GM10266 (cell line): ENCODE results near the gene OPA1.

ENCODE experiments used
- DNase-seq: peaks from one replicate; pipeline ENCODE4 v3.0.0; 2012; ENCODE audit errors: extremely low spot score
- TF ChIP-seq, protein P1 (sequence below): IDR thresholded peaks from 2 replicates; pipeline ENCODE4 v1.5.1; 2012; ENCODE audit warnings: mild to moderate bottlenecking, low read depth; ENCODE audit not compliant: control insufficient read depth, insufficient read depth; ENCODE audit errors: missing control alignments

OPA1 gene, protein sequence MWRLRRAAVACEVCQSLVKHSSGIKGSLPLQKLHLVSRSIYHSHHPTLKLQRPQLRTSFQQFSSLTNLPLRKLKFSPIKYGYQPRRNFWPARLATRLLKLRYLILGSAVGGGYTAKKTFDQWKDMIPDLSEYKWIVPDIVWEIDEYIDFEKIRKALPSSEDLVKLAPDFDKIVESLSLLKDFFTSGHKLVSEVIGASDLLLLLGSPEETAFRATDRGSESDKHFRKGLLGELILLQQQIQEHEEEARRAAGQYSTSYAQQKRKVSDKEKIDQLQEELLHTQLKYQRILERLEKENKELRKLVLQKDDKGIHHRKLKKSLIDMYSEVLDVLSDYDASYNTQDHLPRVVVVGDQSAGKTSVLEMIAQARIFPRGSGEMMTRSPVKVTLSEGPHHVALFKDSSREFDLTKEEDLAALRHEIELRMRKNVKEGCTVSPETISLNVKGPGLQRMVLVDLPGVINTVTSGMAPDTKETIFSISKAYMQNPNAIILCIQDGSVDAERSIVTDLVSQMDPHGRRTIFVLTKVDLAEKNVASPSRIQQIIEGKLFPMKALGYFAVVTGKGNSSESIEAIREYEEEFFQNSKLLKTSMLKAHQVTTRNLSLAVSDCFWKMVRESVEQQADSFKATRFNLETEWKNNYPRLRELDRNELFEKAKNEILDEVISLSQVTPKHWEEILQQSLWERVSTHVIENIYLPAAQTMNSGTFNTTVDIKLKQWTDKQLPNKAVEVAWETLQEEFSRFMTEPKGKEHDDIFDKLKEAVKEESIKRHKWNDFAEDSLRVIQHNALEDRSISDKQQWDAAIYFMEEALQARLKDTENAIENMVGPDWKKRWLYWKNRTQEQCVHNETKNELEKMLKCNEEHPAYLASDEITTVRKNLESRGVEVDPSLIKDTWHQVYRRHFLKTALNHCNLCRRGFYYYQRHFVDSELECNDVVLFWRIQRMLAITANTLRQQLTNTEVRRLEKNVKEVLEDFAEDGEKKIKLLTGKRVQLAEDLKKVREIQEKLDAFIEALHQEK

GRCh38 chr3:193592841-193593667 lies at the start of gene OPA1:
OPA1 (plus strand) TSS chr3:193593208; CDS start chr3:193593378, 170 bp downstream.
- DNase-seq = peak; percentile 97
- TF ChIP-seq, protein P1, sequence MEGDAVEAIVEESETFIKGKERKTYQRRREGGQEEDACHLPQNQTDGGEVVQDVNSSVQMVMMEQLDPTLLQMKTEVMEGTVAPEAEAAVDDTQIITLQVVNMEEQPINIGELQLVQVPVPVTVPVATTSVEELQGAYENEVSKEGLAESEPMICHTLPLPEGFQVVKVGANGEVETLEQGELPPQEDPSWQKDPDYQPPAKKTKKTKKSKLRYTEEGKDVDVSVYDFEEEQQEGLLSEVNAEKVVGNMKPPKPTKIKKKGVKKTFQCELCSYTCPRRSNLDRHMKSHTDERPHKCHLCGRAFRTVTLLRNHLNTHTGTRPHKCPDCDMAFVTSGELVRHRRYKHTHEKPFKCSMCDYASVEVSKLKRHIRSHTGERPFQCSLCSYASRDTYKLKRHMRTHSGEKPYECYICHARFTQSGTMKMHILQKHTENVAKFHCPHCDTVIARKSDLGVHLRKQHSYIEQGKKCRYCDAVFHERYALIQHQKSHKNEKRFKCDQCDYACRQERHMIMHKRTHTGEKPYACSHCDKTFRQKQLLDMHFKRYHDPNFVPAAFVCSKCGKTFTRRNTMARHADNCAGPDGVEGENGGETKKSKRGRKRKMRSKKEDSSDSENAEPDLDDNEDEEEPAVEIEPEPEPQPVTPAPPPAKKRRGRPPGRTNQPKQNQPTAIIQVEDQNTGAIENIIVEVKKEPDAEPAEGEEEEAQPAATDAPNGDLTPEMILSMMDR = peak; percentile 15

DNA sequence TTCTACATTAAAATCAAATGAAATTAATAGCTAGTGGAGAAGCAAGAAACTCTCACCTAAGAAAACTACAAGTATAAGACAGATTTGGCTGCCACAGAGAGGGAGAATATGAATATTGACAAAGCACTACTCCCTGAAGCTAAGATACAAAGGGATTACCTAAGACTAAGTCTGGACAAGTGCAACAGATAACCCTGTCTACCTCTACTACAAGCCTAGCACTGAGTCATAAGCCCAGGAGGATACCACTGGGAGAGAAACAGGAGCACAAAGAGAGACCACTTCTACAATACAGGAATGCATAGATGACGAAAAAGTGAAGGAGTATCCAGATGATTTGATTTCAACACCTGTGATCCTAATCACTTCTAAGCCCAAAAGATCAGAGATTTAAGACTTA lies 48.7 kb upstream of the OPA1 start:
- TF ChIP-seq, protein P1 = no peak
- DNase-seq = no peak

DNA sequence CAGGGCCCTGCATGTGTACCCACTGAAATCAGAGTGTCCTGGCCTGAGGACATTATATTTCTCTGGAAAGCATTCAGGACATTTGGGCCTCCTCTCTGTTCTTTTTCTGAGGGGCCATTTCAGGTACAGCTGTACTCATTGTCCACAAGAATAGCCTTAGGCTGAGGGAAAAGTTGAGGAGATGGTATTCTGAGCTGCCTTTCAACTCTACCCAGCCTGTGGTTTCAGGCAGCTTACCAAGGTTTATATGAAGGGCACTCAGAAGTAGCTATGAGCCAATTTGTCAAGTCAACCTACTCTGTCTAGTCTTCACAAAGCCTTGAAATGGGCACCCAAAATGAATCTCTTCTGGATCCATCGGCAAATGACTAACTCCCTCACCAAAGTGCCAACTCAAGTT lies 47.7 kb upstream of the OPA1 start:
- DNase-seq = no peak
- TF ChIP-seq, protein P1 = no peak

DNA sequence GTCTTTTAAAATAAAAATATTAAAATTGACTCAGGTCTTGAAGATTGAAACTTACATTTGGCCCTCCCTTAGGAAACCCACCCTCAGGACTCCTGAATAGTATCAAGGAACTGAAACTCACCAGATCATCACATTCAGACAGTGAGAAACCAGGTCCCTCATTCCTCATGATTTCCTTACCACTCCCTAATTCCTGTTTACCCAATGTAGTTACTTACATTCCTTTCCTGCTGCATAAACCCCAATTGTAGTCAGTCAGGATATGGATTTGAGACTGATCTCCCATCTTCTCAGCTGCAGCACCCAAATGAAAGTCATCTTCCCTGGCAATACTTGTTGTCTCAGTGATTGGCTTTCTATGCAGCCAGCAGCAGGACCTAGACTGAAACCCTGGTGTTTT lies 46.9 kb upstream of the OPA1 start:
- TF ChIP-seq, protein P1 = no peak
- DNase-seq = no peak

- no peak for DNase-seq
- TF ChIP-seq, protein P1 = no peak
These were observed 44.6 kb upstream of the OPA1 start for GRCh38 chr3:193548406-193548805.

- TF ChIP-seq, protein P1 = no peak
- no peak for DNase-seq
These were observed 40.1 kb upstream of the OPA1 start for GRCh38 chr3:193552923-193553322.
